Transverse colon (tissue), 4 donors: ENCODE measurements around the gene SP1. TPM values are rescaled to one million over a fixed set of nuclear protein-coding genes. Genes with fewer than 3 reads are reported as not detected.

Experiments
- DNase-seq: peaks from one replicate; pipeline ENCODE4 v3.0.0-alpha.2; 2019
- H3K27ac ChIP-seq, 4 donors: fragments of 200-600 bp; sonication (generic); 2 replicates each; pipeline ENCODE4 v1.5.1; 2016 to 2018; ENCODE audit warnings: inconsistent platforms in 4 of 4
- H3K27me3 ChIP-seq: fragments of 200-600 bp; sonication (generic); 2 replicates; pipeline ENCODE4 v1.5.1; 2017; ENCODE audit warnings: inconsistent platforms
- H3K36me3 ChIP-seq, 4 donors: fragments of 200-600 bp; sonication (generic); 2 replicates each; pipeline ENCODE4 v1.5.1; 2017 to 2019; ENCODE audit warnings: inconsistent platforms in 4 of 4
- H3K4me1 ChIP-seq, 4 donors: fragments of 200-600 bp; sonication (generic); 2 replicates each; pipeline ENCODE4 v1.5.1; 2017 to 2020; ENCODE audit warnings: inconsistent platforms in 4 of 4
- H3K4me3 ChIP-seq, 4 donors: fragments of 200-600 bp; sonication (generic); 1 replicate in 1 of 4; 2 replicates in 3 of 4; pipeline versions ENCODE4 v1.5.1 to v1.6.1; 2017 to 2019; ENCODE audit warnings: inconsistent platforms in 4 of 4
- H3K9me3 ChIP-seq, 2 donors: fragments of 200-600 bp; sonication (generic); 2 replicates each; pipeline ENCODE4 v1.5.1; 2017 to 2019; ENCODE audit warnings: inconsistent platforms in 2 of 2
- EP300 ChIP-seq: sonication (generic); formaldehyde crosslinking; IDR thresholded peaks from one replicate; pipeline ENCODE4 v1.6.1; 2017; ENCODE audit warnings: antibody characterized with exemption, low read depth
- POLR2A ChIP-seq: fragments of 450-650 bp; IDR thresholded peaks from one replicate; pipeline ENCODE4 v1.6.1; 2016; ENCODE audit warnings: antibody characterized with exemption, mild to moderate bottlenecking, moderate library complexity
- POLR2AphosphoS5 ChIP-seq, 3 donors: sonication (generic); formaldehyde crosslinking; IDR thresholded peaks; one replicate each; pipeline ENCODE4 v1.6.1; 2016; ENCODE audit warnings: antibody characterized with exemption in 3 of 3
- WGBS, 2 donors: methylation state at CpG; one replicate each; pipeline ENCODE4 v1.1.5; 2018; ENCODE audit warnings: low coverage in 1 of 2; 5-methylcytosine and 5-hydroxymethylcytosine counted together
- in situ Hi-C, 4 donors: fragments of 200-750 bp; cut with MboI; loops; one replicate each; pipeline versions ENCODE4 v1.15.0 to v1.15.1; 2017; ENCODE audit warnings: low sequenced_read_pairs in 3 of 4, low pct_ligation_motif_present in 1 of 4, low pct_unique_long_range_greater_than_20kb in 1 of 4
- intact Hi-C: fragments of 100-400 bp; cut with DNase I; formaldehyde crosslinking; loops from one replicate; pipeline ENCODE4 v1.15.1; 2023; ENCODE audit warnings: low total_unique reads
- total RNA-seq, 4 donors: library from RNA; depleted of rRNA; stranded (reverse); fragments of >200 nt; gene quantifications; one replicate each; pipeline ENCODE4 v1.1.0, GENCODE V29; 2016
- TF ChIP-seq, protein P1 (sequence below), 5 experiments: fragments of 200-600 bp in 3 of 5; fragments of 450-650 bp in 2 of 5; sonication (generic) in 3 of 5; IDR thresholded peaks; 1 replicate in 2 of 5; 2 replicates in 3 of 5; pipeline ENCODE4 v1.5.1; 2016 to 2017; ENCODE audit warnings: antibody characterized with exemption in 5 of 5, inconsistent platforms in 3 of 5, mild to moderate bottlenecking in 2 of 5, moderate library complexity in 1 of 5

SP1 gene
- total RNA-seq, 4 donors from 2014 or later = 32.6 to 80.1 (median 67.1) TPM

- no peak overlapping the region for H3K4me3 ChIP-seq
- no peaks in the 10 kb centered on the region for H3K4me1 ChIP-seq
- intact Hi-C loops = no loop called here
- H3K27ac ChIP-seq = no peak overlapping the region
- WGBS, 2 donors = 63% methylated on average over 7 of the region's 7 CpGs; no CpG with 5 or more reads in 1 of the 2 donors
- in situ Hi-C loops = no loop called here
- H3K9me3 ChIP-seq = no peaks in the 10 kb centered on the region
- peaks cover 62% of the 10 kb centered on the region for H3K27me3 ChIP-seq
- no peak for DNase-seq
- TF ChIP-seq EP300 (no peak), POLR2AphosphoS5 (IDR thresholded peaks at IDR 0.05) (no peak), POLR2A (no peak)
- TF ChIP-seq, protein P1, sequence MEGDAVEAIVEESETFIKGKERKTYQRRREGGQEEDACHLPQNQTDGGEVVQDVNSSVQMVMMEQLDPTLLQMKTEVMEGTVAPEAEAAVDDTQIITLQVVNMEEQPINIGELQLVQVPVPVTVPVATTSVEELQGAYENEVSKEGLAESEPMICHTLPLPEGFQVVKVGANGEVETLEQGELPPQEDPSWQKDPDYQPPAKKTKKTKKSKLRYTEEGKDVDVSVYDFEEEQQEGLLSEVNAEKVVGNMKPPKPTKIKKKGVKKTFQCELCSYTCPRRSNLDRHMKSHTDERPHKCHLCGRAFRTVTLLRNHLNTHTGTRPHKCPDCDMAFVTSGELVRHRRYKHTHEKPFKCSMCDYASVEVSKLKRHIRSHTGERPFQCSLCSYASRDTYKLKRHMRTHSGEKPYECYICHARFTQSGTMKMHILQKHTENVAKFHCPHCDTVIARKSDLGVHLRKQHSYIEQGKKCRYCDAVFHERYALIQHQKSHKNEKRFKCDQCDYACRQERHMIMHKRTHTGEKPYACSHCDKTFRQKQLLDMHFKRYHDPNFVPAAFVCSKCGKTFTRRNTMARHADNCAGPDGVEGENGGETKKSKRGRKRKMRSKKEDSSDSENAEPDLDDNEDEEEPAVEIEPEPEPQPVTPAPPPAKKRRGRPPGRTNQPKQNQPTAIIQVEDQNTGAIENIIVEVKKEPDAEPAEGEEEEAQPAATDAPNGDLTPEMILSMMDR (IDR thresholded peaks at IDR 0.05) = no peak
- H3K36me3 ChIP-seq = no peaks in the 10 kb centered on the region
Observed at GRCh38 chr12:53333845-53334244, 46.1 kb upstream of the SP1 start.

DNA sequence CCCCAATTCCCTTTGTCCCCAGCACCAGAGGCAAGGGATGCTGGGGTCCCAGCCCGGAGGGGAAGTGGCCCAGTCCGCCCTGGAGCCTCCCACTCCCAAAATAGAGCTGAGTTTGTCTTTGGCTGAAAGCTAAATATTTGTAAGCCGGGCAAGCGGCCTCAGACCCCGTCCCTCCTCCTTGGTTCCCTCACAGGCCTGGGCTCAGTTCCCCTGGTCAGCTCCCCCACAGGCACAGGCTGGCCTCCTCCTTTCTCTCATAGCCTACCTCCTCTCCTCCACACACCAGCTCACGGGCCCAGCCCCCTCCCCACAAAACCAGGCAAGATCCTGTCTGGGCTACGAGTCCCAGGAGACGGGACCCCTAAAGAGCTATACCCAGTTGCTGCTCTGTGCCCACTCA is 45.2 kb upstream of the SP1 start:
- Histone ChIP-seq H3K27me3 (peaks cover 64% of the 10 kb centered on the region), H3K9me3 (no peaks in the 10 kb centered on the region), H3K4me3 (no peak overlapping the region), H3K27ac (no peak overlapping the region), H3K4me1 (no peaks in the 10 kb centered on the region), H3K36me3 (no peaks in the 10 kb centered on the region)
- in situ Hi-C loops = no loop called here
- TF ChIP-seq POLR2AphosphoS5 (IDR thresholded peaks at IDR 0.05) = no peak
- no peak for TF ChIP-seq EP300
- TF ChIP-seq, protein P1 (IDR thresholded peaks at IDR 0.05) = no peak
- no peak for TF ChIP-seq POLR2A
- intact Hi-C loops = no loop called here
- 69 to 70% methylated on average over 4 to 8 of the region's 8 CpGs for WGBS, 2 donors
- no peak for DNase-seq

DNA sequence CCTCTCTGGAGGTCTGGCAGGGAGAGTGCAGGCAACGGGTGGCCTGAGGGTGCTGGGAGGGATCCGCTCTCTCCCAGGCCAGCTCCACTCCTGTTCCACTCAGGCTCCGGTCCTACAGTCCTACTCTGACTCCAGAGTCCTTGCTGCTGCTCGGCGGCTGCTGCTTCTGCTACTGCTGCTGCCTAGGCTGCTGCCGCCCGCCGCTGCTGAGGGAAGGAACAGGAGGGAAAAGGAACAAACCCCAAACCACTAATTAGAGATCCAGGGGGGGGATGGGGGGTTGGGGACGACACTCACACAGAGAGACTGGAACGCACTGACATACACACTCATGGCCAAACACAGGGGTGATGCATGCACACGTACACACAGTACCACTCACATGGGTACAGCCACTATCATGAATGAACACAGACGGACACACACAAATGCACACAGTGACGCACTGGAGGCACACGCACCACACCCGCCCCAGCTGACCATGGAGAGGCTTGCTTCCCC is 43.7 kb upstream of the SP1 start, which contains the start of gene SP7:
Gene SP7, minus strand, starts transcription at position 174 of the 501 bp plus-strand sequence. CDS start 708 bp downstream, outside the sequence.
- in situ Hi-C loops (no loop called here), intact Hi-C loops (no loop called here)
- Histone ChIP-seq H3K9me3 (no peaks in the 10 kb centered on the region), H3K4me3 (no peak within 1 kb of the TSS), H3K27ac (no peak within 1 kb of the TSS), H3K36me3 (no peaks in the 10 kb centered on the region), H3K4me1 (no peaks in the 10 kb centered on the region), H3K27me3 (peaks cover 64% of the 10 kb centered on the region)
- 42 to 50% methylated on average over 7 to 15 of the region's 15 CpGs for WGBS, 2 donors
- no peak for DNase-seq
- TF ChIP-seq EP300 (no peak), POLR2AphosphoS5 (IDR thresholded peaks at IDR 0.05) (no peak), POLR2A (no peak)
- TF ChIP-seq, protein P1 (IDR thresholded peaks at IDR 0.05) = no peak

GRCh38 chr12:53338017-53338416 is 42.0 kb upstream of the SP1 start:
- peaks cover 52% of the 10 kb centered on the region for H3K27me3 ChIP-seq
- intact Hi-C loops = no loop called here
- no peaks in the 10 kb centered on the region for H3K9me3 ChIP-seq
- no peaks in the 10 kb centered on the region for H3K36me3 ChIP-seq
- no peak for DNase-seq
- 19 to 26% methylated on average over 5 to 11 of the region's 11 CpGs for WGBS, 2 donors
- TF ChIP-seq, protein P1 (IDR thresholded peaks at IDR 0.05) = no peak
- no peak for TF ChIP-seq EP300
- TF ChIP-seq POLR2AphosphoS5 (IDR thresholded peaks at IDR 0.05) = no peak
- no peak for TF ChIP-seq POLR2A
- H3K4me3 ChIP-seq = no peak overlapping the region
- no peak overlapping the region for H3K27ac ChIP-seq
- H3K4me1 ChIP-seq = no peaks in the 10 kb centered on the region
- in situ Hi-C loops = no loop called here
